NCI-H1694 (cell line): ENCODE data around the gene MBTPS1.

Experiments used
- DNase-seq: peaks from one replicate; lab custom pipeline; 2025; lab: John Stamatoyannopoulos, UW

The MBTPS1 gene

DNA sequence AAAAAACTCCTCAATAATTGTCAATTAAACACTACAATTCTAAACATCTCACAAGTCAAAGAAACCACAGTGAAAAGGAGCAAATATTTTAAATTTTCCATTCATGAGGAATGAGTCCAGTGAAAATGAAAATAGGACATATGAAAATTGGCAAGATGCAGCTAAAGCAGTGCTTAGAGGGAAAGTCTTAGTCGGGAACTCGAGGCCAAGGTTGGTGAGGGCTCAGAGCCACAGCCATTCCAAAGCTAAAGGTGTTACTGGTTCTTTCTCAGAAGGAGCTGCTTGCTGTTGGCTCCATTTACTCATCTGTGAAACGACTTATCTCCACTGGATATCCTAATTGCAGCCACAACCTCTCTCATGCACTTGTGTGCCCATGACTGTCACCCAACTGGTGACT lies 80.6 kb downstream of the MBTPS1 start:
- DNase-seq: no peak

DNA sequence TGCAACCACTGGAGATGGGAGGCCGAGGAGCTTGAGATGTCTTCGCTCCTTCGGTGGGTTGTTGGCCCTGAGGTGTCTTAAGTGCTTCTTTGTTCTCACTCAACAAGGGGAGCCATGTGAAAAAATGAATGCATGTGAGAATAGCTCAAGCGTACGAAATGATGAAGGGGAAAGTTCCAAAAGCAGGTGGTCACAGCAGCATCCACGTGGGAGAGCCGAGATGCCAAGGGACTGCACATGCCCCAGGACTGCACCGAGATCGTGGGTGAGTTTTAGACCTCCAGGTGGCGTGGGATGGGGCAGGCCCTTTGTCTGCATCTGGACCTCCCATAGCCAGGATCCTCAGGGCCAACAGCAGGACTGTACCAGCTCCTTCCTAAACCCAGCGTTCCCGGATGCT lies 82.2 kb downstream of the MBTPS1 start:
- no peak for DNase-seq

DNA sequence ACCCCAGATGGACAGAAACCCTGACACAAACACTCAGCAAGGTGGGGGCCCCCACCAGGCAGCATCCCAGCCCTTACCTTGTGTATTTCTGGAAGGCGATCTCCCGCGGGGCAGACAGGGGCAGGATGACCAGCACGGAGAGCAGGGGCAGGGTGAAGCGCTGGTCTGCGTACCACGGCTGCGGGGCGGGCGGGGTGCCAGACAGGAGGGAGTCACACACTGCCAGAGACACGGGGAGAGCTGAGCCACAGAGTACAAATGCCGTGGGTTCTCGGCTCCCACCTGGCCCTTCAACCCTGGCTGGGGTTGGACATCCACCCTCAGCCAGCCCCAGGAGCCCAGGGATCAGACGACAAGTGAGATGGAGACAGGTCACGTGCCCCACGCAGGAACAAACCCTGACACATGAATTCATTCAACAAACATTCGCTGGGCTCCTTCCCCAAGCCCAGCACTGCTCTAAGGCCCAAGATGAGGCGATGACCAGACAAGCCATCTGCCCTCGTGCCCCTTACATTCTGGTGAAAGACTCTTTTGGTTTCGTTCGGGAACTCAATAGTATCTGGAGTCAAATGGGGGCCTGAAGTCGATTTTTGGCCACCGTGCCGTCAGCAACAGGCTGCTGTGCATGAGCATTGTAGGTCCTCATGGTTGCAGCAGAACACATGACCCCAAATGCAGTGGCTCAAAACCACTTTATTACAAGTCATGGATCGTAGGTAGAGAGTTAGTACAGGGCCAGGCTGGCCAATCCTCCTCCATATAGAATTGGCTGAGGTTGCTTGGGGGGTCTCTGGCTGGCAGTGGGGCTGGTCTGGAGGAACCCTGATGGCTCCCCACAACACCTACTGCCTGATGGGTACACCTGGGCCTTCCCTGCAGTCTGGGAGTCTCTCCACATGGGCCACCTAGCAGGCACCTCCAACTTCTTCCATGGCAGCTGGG lies 83.2 kb downstream of the MBTPS1 start:
- DNase-seq: no peak

DNA sequence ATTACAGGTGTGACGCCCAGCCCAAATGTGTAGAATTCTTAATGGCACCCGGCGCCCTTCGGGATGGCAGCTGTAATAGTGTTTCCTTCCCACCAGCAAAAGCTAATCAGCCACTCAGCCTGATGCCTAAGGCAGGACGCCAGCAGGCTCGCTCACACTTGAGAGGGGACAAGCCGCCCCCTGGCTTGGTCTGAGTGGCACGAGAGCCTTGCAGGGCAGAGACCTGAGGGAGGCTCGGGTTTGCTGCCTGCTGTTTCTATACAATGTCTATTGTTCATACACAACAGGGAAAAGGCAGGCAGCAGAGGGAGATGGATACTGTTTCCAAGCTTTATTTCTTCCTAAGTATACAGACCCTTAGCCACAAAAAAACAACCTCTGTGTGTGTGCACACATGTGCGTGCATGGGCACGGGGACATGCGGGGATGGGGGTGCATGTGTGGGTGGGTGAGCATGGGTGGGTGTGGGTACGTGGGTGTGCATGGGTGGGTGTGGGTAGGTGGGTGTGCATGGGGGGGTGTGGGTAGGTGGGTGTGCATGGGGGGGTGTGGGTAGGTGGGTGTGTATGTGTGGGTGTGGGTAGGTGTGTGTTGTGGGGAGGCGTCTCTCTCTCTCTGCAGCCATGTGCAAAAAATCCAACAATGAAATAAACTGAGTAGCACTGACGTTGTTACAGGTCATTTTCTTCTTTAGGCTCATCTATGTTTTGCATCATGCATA lies 84.1 kb downstream of the MBTPS1 start:
- DNase-seq: no peak

DNA sequence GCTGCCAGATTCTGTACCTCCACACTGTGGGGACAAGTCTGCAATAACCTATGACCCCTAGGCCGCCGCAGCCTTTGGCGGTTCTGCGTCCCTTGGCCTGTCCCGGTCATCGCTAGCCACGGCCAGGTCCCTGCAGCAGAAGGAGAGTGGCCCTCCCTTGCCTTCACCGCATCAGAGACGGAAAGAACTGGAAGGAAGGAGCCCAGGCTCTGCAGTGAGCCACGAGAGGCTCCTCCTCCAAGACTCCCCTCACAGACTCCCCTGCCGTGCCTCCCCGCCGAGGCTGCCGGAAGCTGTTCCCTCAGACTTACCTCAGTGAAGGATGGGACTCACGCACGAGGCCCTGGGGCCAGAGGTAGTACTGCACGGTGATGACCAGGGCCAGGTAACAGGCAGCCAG lies 85.2 kb downstream of the MBTPS1 start:
- no peak for DNase-seq

DNA sequence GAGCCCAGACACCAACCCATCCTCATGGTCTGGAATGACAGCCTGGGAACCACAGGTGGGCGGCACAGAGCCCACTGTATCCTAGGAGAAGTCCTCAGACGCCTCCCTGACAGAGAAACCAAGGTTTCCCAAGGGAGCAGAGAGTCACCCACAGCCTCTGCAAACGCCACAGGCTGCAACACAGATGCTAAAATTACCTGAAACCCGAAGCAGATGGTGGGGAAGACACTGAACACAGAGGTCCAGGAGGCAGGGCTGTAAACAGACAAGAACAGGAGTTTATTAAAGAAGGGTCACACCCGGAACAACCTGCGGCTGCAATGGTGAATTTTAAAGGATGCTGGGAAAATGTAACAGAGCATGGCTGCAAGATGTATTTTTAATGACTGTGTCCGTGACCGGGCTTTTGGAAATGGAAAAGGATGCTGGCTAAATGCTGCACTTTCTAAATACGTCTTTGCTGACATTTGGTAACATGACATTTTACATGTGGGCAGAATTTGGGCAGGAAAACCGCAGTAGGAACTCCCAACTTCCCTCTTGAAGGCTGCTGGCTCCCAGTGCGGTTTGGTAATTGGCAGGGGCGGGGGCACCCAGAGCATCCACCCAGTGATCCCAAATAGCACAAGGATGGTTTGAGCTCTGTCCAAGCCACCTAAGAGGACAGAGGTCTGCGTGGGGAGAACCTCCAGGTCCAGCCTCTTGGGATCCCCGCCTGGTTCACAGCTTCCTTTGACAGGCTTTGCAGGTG lies 87.3 kb downstream of the MBTPS1 start:
- DNase-seq: no peak

DNA sequence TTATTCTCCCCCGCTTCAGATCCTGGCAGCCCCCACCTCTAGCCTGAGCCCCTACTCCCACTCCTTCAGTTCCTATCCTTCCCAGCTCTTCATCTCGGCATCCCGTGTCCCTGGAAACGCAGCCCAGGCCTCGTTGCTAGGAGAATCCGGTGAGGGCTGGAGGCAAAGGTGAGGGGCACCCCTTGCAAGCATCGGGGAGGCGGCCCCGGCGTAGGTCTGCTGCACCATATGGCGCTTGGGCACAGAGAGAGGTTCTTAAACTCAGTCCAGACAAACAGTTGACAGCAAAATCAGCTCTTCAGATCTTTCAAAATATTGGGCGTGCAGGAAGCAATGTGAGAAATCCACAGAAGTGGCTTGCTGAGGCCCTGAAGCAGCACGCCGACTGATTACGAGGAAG lies 89.1 kb downstream of the MBTPS1 start:
- no peak for DNase-seq

DNA sequence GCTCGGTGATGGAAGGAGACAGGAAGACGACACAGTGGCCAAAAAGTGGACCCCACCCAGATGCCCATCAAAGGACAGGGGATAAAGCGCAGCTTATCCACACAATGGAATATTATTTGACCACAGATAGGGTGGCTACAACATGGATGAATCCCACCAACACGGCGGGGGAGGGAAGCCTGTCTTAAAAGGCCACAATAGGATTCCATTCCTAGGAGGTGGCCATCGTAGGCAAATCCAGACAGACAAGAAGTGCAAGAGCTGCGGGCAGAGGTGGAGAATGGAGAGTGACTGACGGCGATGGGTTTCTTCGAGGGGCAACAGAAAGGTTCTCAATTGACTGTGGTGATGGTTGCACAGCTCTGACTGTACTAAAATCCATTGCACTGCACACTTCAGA lies 90.1 kb downstream of the MBTPS1 start:
- DNase-seq: no peak

DNA sequence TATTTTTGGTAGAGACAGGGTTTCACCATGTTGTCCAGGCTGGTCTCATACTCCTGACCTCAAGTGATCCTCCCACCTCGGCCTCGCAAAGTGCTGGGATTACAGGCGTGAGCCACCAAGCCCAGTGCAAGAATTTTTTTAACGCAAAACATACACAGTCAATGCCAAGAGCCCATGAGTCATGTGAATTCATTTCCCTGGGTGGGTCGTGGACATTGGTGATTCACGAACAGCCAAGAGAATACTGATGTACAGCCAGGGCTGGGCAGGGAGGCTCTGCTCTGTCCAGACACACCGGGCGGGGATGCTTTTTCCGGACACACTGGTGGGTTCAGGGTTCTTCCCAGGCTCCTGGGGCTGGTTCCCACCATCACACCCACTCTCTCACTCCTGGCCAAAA lies 91.9 kb downstream of the MBTPS1 start:
- no peak for DNase-seq

DNA sequence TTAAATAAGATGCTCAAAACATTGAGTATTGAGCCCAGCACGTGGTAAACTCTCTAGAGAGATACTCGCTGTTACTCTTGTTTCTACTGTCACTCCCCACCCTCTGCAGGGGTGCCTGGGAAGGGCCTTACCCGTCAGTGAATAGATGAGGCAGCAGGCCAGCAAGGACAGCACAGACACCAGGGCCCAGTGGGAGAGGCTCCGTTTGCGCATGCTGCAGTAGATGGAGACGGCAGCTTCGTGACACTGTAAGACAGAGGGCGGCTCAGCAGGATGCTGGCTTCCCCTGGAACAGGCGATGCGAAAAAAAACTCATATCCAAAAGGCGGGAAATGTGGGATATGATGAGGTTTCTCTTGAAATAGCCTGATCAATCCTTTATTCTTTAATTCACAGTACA lies 94.1 kb downstream of the MBTPS1 start:
- DNase-seq: no peak

DNA sequence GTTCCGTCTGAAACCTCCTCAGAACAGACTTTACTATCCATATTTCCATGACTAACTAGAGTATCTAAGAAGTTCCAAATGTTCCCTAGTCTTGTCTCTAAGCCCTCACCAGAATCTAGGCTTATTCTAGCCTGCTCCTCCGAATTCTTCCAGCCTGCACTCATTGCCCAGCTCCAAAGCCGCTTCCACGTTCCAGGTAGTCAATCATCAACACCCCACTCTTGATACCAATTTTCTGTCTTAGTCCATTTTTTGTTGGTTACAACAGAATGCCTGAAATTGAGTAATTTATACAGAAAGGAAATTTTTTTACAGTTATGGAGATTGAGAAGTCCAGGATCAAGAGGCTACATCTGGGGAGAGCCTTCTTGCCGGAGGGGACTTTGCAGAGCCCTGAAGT lies 95.3 kb downstream of the MBTPS1 start:
- DNase-seq: no peak

DNA sequence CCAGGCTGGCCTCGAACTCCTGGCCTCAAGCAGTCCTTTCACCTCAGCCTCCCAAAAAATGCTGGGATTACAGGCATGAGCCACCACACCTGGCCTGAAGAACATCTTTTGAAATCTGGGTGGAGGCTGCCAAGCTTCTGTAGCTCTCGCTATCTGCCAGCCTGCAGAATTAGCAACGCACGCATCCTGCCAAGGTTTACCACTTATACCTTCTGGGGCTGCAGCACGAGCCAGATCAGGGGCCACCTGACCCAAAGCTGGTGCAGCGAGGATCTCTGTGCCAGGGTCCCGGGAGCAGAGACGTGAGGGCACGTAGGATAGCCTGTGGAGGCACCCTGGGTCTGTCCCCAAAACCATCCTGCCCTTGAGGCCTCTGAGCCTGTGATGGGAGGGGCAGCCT lies 96.4 kb downstream of the MBTPS1 start:
- DNase-seq: no peak

DNA sequence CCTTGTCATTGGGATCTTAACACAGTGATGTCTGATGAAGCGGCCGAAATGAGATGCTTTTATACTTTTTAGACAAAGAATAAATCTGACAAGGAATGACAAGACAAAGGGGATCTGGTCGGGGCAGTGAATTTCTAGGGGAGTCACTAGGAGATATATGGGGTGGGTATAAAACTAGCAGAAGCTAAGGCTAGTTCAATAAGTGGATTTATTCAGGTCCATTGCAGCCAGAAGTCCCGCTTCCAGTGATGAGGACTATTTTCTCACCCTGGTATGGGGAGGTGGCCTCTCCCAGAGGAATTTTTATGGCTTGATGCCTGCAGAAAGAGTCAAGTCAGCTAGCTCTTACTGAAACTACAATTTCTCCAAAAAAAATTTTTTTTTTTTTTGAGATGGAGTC lies 98.0 kb downstream of the MBTPS1 start:
- DNase-seq: no peak

DNA sequence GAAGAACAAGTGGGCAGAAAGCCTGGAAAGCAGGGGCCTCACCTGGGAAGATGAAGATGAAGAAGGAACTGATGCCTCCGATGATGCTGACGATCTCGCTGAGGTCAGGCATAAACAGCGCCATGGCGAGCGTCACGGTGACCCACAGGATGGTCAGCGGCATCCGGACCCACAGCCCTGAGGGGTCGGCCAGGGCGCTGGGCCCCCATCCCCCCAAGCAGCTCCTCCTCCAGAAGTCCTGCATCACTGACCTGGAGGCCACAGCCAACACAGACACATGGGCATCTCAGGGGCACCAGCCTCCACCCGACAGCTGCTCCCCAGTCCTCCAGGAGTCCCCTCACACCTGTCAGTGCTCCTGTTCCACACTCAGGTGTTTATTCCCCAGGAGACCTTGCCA lies 100.3 kb downstream of the MBTPS1 start:
- DNase-seq: no peak

DNA sequence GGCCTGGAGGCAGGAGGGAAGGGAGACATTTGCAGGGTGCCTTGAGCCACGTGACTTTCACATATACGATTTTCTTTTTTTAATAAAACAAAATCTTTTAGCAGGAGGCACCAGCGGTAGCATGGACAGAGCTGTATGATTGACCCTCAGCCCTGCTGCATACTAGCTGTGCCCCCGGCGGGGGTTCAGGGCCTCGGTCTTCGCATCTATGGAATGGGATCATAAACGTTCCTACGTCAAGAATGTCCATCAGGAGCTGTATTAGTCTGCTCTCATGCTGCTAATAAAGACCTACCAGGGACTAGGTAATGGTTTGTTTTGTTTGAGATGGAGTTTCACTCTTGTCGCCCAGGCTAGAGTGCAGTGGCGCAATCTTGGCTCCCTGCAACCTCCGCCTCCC lies 101.3 kb downstream of the MBTPS1 start:
- no peak for DNase-seq

DNA sequence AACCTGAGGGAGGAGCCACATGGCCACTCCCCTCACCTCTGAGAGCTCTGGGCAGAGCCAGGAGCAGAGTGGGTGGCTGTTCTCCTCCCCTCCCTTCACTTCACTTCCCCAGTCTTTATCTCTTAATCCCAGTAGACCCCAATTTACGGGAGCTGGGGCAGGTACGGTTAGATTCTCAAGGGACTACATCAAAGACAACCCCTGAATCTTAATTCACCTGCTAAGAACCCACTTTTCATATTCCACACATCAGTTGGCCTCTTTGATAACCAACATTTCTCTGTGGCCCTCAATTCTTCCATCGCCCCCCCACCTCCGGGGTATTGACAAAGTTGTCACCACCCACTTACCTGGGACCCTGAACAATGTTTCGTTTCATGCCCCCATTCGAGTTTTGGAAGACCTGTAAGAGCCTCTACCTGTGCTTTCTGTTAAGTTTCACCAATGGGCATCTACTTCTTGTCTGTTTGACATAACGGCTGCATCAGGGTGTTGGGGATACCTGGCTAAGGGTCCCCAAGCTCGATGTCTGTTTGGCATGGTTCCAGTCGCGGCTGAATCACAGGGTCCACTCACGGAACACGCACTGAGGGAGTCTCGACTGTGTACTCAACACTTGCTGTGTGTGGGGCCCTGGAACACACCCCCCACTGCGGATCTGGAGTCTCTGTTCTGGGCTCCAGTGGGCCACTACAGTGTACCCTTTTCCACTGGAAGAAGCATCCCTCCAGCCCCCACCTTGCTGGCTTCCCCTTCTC lies 102.0 kb downstream of the MBTPS1 start:
- no peak for DNase-seq

DNA sequence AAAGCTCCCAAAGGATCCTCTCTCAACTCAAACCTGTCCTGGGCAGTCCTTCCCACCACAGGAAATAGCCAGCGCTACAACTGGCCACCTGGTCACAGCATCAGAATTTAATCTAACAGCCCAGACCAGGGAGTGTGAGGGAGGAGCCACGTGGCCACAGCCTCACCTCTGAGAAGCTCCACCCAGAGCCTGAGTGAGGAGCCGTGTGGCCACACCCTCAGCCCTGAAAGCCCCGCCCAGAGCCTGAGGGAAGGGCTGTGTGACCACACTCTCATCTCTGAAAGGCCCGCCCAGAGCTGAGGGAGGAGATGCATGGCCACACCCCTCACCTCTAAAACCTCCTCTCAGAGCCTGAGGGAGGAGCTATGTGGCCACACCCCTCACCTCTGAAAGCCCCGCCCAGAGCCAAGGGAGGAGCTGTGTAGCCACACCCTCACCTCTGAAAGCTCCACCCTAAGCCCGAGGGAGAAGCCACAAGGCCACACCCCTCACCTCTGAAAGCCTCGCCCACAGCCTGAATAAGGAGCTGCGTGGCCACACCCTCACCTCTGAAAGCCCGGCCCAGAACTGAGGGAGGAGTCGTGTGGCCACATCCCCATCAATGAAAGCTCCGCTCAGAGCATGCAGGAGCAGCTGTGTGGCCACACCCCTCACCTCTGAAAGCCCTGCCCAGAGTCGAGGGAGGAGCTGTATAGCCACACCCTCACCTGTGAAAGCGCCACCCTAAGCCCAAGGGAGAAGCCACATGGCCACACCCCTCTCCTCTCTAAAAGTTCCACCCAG lies 102.8 kb downstream of the MBTPS1 start:
- no peak for DNase-seq

DNA sequence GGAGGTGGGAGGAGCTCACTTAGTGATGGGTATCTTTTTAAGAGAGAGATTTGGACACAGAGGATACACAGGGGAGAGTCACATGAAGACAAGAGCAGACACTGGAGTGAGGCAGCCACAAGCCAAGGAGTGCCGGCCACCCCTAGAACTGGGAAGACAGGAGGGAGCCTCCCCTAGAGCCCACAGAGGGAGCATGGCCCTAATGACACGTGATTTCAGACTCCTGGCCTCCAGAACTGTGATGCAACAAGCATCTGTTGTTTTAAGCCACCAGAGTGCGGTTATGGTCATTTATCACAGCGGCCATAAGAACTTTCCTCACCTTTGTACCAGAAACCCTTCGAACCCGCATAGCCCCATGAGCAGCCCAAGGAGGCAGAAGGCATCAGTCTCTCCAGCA lies 107.5 kb downstream of the MBTPS1 start:
- no peak for DNase-seq

DNA sequence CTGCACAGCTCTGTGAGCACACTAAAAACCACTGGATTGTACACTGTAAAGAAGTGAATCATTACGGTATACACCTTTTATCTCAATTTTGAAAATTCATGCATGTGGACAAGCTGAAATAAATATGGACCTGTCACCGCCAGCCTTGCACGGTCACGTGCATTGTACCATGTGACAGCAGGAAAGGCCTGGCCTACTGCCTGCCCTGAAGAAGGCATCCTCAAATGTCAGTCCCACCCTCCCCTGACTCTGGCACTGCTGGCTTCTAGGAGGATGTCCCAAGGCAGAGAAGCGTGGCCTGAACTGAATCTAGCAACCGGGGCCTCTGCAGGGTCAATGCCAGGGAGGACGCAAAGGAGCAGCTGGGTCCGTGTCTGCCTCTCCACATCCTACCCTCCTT lies 108.8 kb downstream of the MBTPS1 start:
- no peak for DNase-seq

DNA sequence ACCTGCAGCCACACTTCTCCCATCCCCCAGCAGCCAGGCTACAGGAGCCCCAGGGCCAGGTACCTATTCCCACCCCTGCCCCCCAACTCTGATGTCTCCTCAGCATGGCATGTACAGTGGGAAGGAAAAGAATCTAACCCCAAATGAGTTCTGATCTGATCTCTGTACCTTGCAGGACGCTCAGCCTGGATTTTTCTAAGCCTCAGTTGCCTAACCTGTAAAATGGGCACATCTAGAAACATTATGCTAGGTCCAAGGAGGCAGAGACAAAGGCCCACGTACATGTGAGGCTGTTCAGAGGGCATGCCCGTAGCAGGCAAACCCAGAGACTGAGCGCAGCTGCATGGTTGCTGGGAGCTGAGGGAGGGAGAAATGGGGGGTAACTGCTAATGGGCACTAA lies 109.2 kb downstream of the MBTPS1 start:
- DNase-seq: no peak

DNA sequence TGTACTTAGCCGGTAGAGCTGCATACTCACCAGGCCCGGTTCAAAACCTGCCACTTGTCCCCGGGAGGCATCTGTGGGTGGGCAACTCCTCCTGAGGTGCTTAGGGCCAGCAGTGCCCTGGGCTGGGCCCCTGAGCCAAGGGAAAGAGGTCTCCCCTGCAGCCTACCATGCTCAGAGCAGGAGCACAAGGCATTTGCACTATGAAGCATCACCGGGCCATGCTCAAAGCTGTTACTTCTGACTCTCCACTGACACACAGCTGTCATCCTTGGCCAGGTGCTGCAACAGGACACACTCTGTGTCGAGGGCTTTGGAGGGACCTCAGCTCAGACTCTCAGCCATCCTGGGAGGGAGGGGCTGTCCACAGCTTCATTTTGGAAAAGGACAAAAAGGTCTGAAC lies 111.4 kb downstream of the MBTPS1 start:
- DNase-seq: no peak
